Measurements from ENCODE around the gene PHLPP1.

PHLPP1 gene

DNA sequence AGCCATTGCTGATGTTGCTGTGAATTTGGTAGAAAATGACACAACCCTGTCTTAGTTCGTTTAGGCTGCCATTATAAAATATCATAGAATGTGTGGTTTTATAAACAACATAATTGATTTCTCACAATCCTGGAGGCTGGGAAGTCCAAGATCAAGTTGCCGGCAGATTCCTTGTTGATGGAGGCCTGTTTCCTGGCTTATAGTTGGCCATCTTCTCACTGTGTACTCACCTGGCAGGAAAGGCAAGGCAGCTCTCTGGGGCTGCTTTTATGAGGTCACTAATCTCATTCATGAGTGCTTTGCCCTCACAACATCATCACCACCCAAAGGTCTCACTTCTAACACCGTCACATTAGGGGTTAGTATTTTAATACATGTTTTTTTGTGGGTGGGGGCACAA lies 58.4 kb downstream of the PHLPP1 start:
- Histone ChIP-seq H3K4me1 (ENCODE audit: low read length) (peaks cover 10% of the 10 kb centered on the region), H3K27ac (ENCODE audit: low read length) (no peak overlapping the region), H3K4me3 (ENCODE audit: low read length) (no peak overlapping the region), H3K9me3 (ENCODE audit: insufficient read depth, low read length) (no peaks in the 10 kb centered on the region), H3K4me2 (ENCODE audit: low read length) (no peak overlapping the region), H4K20me1 (ENCODE audit: insufficient read depth, low read length) (no peaks in the 10 kb centered on the region), H3K79me2 (ENCODE audit: low read length) (no peaks in the 10 kb centered on the region), H3K27me3 (ENCODE audit: low read depth, low read length) (no peaks in the 10 kb centered on the region), H2AFZ (ENCODE audit: low read depth, low read length) (no peak overlapping the region), H3K9ac (ENCODE audit: low read length) (no peak overlapping the region), H3K36me3 (replicated peaks; ENCODE audit: low read depth, low read length) (no peaks in the 10 kb centered on the region)
- TF ChIP-seq, protein P1, sequence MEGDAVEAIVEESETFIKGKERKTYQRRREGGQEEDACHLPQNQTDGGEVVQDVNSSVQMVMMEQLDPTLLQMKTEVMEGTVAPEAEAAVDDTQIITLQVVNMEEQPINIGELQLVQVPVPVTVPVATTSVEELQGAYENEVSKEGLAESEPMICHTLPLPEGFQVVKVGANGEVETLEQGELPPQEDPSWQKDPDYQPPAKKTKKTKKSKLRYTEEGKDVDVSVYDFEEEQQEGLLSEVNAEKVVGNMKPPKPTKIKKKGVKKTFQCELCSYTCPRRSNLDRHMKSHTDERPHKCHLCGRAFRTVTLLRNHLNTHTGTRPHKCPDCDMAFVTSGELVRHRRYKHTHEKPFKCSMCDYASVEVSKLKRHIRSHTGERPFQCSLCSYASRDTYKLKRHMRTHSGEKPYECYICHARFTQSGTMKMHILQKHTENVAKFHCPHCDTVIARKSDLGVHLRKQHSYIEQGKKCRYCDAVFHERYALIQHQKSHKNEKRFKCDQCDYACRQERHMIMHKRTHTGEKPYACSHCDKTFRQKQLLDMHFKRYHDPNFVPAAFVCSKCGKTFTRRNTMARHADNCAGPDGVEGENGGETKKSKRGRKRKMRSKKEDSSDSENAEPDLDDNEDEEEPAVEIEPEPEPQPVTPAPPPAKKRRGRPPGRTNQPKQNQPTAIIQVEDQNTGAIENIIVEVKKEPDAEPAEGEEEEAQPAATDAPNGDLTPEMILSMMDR (IDR thresholded peaks at IDR 0.05; ENCODE audit: low read depth, low read length) = no peak
- no peak for TF ChIP-seq EZH2phosphoT487 (IDR thresholded peaks at IDR 0.05; ENCODE audit: low read depth)

DNA sequence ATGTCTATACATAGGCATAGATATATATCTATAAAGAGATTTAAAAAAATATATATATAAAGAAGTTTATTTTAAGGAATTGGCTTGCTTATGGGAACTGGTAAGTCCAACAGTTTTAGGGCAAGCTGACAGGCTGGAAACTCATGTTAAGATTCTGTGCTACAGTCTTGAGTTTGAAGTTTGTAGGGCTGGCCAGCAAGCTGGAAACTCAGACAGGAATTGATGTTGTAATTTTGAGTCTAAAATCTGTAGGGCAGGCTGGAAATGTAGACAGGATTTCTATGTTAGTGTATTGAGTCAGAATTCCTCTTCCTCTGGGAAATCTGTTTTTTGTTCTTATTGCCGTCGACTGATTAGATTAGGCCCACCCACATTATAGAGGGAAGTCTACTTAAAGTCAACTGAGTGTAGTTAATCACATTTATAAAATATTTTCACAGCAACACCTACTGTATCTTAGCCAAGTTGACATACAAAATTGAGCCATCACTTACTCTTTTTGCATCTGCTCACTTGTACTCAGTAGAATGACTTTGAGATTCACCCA lies 60.8 kb downstream of the PHLPP1 start:
- Histone ChIP-seq H3K79me2 (ENCODE audit: low read length) (no peaks in the 10 kb centered on the region), H3K27ac (ENCODE audit: low read length) (no peak overlapping the region), H3K4me2 (ENCODE audit: low read length) (no peak overlapping the region), H3K27me3 (ENCODE audit: low read depth, low read length) (0 out of 2 replicates have a peak, but pooled peaks cover 2% of the 10 kb centered on the region), H3K9me3 (ENCODE audit: insufficient read depth, low read length) (no peaks in the 10 kb centered on the region), H3K36me3 (replicated peaks; ENCODE audit: low read depth, low read length) (no peaks in the 10 kb centered on the region), H3K4me1 (ENCODE audit: low read length) (peaks cover 9% of the 10 kb centered on the region), H2AFZ (ENCODE audit: low read depth, low read length) (no peak overlapping the region), H3K9ac (ENCODE audit: low read length) (no peak overlapping the region), H3K4me3 (ENCODE audit: low read length) (no peak overlapping the region), H4K20me1 (ENCODE audit: insufficient read depth, low read length) (0 out of 2 replicates have a peak, but pooled peaks cover 6% of the 10 kb centered on the region)
- TF ChIP-seq, protein P1 (IDR thresholded peaks at IDR 0.05; ENCODE audit: low read depth, low read length) = no peak
- TF ChIP-seq EZH2phosphoT487 (IDR thresholded peaks at IDR 0.05; ENCODE audit: low read depth) = no peak

DNA sequence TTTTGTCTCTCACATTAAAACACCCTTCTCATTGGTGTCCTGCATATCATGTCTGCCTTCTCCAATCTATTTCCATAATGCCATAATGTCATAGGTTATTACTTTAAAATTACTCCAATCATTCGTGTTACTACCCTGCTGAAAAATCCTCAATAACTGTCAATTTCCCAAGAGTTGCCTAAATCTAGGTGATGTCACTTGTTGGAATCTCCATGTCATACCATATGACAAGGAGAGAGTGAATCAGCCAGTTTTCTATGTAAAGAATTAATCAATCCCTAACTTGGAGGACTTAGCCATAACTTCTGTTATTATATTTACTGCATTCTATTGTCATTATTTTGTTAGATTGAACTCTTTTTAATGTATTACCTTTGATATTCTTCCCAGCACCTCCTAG lies 62.5 kb downstream of the PHLPP1 start:
- Histone ChIP-seq H3K36me3 (replicated peaks; ENCODE audit: low read depth, low read length) (no peaks in the 10 kb centered on the region), H3K4me2 (ENCODE audit: low read length) (no peak overlapping the region), H3K4me3 (ENCODE audit: low read length) (no peak overlapping the region), H3K79me2 (ENCODE audit: low read length) (no peaks in the 10 kb centered on the region), H3K27me3 (ENCODE audit: low read depth, low read length) (0 out of 2 replicates have a peak, but pooled peaks cover 2% of the 10 kb centered on the region), H3K9me3 (ENCODE audit: insufficient read depth, low read length) (no peaks in the 10 kb centered on the region), H2AFZ (ENCODE audit: low read depth, low read length) (no peak overlapping the region), H3K9ac (ENCODE audit: low read length) (no peak overlapping the region), H3K4me1 (ENCODE audit: low read length) (no peaks in the 10 kb centered on the region), H4K20me1 (ENCODE audit: insufficient read depth, low read length) (0 out of 2 replicates have a peak, but pooled peaks cover 9% of the 10 kb centered on the region), H3K27ac (ENCODE audit: low read length) (no peak overlapping the region)
- TF ChIP-seq EZH2phosphoT487 (IDR thresholded peaks at IDR 0.05; ENCODE audit: low read depth) = no peak
- TF ChIP-seq, protein P1 (IDR thresholded peaks at IDR 0.05; ENCODE audit: low read depth, low read length) = no peak

DNA sequence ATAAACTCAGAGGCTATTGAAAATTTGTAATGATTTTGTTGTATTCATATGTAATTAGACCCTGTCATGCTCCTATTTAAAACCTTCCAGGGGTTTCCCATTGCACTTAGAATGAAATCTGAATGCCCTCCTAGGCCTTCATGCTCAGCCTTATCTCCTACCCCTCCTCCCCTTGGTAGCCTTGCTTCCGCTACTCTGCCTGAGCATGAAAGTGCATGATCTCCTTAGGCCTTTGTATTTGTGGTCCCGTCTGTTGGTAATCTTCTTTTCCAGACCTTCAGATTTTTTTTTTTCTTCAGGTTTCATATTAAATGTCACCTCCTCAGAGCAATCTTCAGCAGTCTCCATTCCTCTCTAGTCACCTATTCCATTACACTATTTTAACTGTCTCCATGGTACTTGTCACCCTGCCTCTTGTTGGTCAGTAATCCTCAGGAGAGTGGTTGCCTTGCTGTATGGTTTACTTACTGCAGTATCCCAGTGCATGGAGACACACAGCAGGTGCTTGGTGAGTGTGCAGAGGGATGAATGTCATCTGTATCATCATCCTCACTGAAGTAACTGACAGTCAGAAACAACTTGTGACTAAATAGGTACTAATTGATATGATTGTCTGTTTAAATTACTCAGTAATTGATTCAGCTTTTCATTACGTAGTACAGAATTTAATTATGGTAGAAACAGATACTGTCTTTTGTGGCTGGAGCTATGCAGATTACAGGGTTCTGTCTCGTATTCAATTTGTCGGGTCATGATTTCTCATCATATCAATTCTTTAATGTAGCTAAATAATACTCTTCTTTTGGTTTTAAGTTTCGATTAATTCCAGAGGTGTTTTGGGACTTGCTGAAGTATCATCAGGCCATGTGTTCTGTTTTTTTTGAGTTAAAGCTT lies 63.9 kb downstream of the PHLPP1 start:
- Histone ChIP-seq H3K27me3 (ENCODE audit: low read depth, low read length) (0 out of 2 replicates have a peak, but pooled peaks cover 10% of the 10 kb centered on the region), H3K27ac (ENCODE audit: low read length) (no peak overlapping the region), H3K79me2 (ENCODE audit: low read length) (no peaks in the 10 kb centered on the region), H3K4me2 (ENCODE audit: low read length) (no peak overlapping the region), H3K4me1 (ENCODE audit: low read length) (peaks cover 2% of the 10 kb centered on the region), H3K36me3 (replicated peaks; ENCODE audit: low read depth, low read length) (no peaks in the 10 kb centered on the region), H3K9me3 (ENCODE audit: insufficient read depth, low read length) (no peaks in the 10 kb centered on the region), H3K4me3 (ENCODE audit: low read length) (no peak overlapping the region), H2AFZ (ENCODE audit: low read depth, low read length) (no peak overlapping the region), H4K20me1 (ENCODE audit: insufficient read depth, low read length) (peaks cover 18% of the 10 kb centered on the region; the same call in 1 of the 2 replicates), H3K9ac (ENCODE audit: low read length) (no peak overlapping the region)
- no peak for TF ChIP-seq EZH2phosphoT487 (IDR thresholded peaks at IDR 0.05; ENCODE audit: low read depth)
- TF ChIP-seq, protein P1 (IDR thresholded peaks at IDR 0.05; ENCODE audit: low read depth, low read length) = no peak
